GM18499 (cell line): ENCODE results near the gene PCBD1.

ENCODE experiments used
- ATAC-seq: cut with Tn5 transposase; IDR thresholded peaks from one replicate; pipeline ENCODE4 v1.9.1; 2021; ENCODE audit warnings: moderate number of reproducible peaks; ENCODE audit not compliant: insufficient read depth, unreplicated experiment

PCBD1 gene

DNA sequence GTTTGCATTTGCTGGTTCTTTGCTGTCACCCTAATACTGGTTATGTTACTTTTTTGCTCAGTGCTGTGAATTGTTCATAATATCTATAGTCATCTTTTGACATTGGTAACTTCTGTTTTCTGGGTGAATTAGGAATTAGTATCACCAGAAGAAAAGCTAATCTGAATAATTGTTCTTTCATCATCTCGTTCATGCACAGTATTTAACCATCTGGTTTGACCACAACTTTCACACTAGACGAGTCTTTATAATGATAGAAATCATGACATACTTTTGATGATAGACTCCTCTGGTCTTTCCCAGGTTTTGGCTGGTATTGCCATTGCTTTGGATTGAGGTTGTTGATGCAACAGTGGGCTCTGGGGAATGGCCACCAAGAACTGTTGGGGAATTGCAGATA is 47.5 kb downstream of the PCBD1 start:
- ATAC-seq = no peak

DNA sequence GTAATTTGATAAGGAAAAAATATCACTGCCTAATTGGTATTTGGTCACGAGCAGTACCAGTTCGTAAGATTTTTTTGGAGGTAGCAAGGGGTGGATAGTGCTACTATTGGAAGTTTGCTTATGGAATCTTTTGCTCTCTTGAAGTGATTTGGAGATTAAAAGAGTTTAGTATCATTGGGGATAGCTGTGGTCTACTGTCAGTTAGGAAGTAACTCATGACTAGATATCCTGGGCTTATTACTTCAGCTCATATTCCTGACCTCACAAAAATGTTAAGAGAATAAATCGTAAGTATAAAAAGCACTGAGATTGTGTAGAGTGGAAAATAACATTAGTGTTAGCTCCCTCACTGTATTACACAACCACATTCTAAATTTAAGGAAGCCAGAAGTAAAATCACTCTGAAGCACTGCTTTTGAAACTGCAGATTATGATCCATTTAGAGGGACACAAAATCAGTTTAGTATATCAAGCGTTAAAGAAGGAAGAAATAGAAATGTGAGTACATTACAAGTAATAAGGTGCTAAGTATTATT is 50.0 kb downstream of the PCBD1 start:
- no peak for ATAC-seq

DNA sequence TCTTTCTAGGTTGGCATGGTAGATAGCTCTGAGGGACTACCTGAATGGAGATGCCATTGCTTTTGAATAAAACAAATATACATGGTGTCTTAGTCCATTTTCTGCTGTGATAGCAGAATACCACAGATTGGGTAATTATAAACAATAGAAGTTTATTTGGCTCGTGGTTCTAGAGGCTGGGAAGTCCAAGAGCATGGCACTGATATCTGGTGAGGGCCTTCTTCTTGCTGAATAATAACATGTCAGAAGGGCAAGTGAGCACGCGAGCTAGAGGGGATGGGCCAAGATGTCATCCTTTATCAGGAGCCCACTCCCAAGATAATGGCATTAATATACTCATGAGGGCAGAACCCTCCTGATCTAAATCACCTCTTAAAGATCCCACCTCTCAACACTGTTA is 50.7 kb downstream of the PCBD1 start:
- no peak for ATAC-seq

DNA sequence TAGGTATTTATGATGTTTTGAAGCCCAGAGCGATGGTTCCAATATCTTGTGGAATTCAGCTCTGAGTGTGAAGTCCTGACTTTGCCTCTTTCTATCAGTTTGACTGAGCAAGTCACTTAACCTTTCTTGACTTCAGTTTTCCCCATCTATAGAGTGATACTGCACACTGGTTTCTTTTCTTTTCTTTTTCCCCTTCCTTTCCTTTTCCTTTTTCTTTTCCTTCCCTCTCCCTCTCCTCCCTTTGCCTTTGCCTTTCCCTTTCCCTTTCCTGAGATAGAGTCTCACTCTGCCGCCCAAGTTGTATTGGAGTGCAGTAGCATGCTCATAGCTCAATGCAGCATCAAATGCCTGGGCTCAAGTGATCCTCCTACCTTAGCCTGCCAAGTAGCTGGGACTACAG is 52.0 kb downstream of the PCBD1 start:
- no peak for ATAC-seq

DNA sequence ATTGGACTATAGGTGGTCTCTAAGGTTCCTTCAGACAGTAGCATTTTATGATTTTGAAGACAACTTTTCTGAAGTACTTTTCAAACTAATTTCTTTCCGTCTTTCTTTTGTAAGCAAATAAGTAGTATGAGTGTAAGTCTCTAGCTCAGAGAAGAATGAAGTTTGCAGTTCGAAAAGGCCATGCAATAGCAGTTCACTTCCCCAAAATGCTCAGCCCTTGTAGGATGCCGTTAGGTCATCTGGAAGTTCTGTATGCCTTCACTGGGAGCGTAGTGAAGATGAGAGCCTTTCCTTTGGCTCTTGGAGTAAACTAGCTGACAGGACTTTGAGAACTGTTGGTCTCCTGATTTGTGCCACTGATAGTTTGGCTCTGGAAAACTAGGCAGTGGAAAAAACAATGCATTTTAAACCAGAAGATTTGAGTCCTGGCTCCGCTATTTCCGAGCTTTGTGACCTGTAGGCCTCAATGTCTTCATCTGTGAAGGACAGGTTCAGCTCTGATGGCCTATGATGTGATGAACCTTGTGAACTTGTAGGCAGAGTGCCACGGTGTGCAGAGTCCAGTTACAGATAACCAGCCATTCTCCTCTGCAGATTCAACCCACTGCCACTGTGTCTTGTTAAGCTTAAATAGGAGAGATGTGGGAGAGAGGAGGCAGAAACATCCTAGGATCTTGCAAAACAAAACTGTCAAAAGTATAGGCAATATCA is 53.8 kb downstream of the PCBD1 start:
- ATAC-seq = no peak

DNA sequence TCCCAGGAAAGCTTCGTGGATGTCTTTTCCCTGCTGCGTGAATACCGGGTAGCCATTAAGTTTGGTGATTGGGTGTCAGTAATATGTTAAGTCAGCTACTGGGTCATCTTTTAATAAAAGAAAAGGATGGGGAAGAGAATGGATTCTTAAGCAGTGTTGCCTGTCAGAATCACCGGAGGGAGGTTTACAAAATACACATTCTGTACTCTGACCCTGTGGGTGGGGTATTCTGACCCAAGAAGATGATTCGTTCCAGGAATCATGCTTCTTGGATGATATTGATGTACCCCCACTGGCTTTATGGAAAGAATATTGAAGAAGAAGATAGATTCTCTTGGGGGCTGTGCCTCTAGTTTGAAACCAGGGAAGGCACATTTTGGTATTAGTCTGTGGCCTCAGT is 54.3 kb downstream of the PCBD1 start:
- no peak for ATAC-seq

DNA sequence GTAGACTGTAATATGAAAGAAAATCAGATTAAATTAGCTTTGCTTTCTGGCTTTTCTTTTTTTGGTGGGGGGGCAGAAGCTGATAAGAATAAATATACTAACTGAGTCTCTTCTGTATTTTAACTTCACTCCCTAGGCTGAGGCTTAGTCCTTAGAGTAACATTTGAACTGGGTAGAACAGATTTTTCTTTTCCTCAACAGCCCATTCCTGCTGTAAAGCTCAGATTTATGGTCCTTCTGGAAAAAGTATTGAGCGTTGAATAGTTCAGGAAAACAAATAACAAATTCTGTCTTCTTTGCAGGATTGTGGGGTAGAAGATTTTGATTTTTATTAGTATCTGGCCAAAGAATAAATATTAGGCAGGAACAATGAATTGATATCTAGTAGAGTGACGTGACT is 54.8 kb downstream of the PCBD1 start:
- ATAC-seq = no peak
